H9 (cell line): ENCODE measurements around the gene HMCN1. TPM values are rescaled to one million over a fixed set of nuclear protein-coding genes. Genes with fewer than 3 reads are reported as not detected.

Experiments
- DNase-seq: peaks from one replicate; pipeline ENCODE4 v3.0.0-alpha.2; 2017
- H2AFZ ChIP-seq: one replicate; pipeline ENCODE4 v1.6.1; 2013; ENCODE audit warnings: mild to moderate bottlenecking, low read length, control low read depth, moderate library complexity
- H2AK5ac ChIP-seq: 2 replicates; pipeline ENCODE4 v1.6.1; 2013; ENCODE audit warnings: low read length, control low read depth, mixed read lengths; ENCODE audit not compliant: insufficient read length
- H2BK120ac ChIP-seq: one replicate; pipeline ENCODE4 v1.6.1; 2013; ENCODE audit warnings: low read depth, mild to moderate bottlenecking, low read length, control low read depth, inconsistent platforms; ENCODE audit not compliant: poor library complexity, severe bottlenecking
- H2BK12ac ChIP-seq: 2 replicates; pipeline ENCODE4 v1.6.1; 2013; ENCODE audit warnings: low read length, control low read depth, mixed read lengths, low read depth; ENCODE audit not compliant: insufficient read length
- H2BK15ac ChIP-seq: 2 replicates; pipeline ENCODE4 v1.6.1; 2013; ENCODE audit warnings: low read depth, low read length, control low read depth
- H2BK20ac ChIP-seq: one replicate; pipeline ENCODE4 v1.6.1; 2013; ENCODE audit warnings: low read depth, mild to moderate bottlenecking, low read length, control low read depth, inconsistent platforms; ENCODE audit not compliant: poor library complexity, severe bottlenecking
- H2BK5ac ChIP-seq: 2 replicates; pipeline ENCODE4 v1.6.1; 2013; ENCODE audit warnings: low read length, control low read depth, mixed read lengths; ENCODE audit not compliant: insufficient read length
- H3K14ac ChIP-seq: 2 replicates; pipeline ENCODE4 v1.6.1; 2013; ENCODE audit warnings: low read length, control low read depth; ENCODE audit not compliant: insufficient read depth
- H3K18ac ChIP-seq: 2 replicates; pipeline ENCODE4 v1.6.1; 2013; ENCODE audit warnings: low read depth, mild to moderate bottlenecking, mixed read lengths, low read length, control low read depth; ENCODE audit not compliant: insufficient read length
- H3K23ac ChIP-seq: 2 replicates; pipeline ENCODE4 v1.6.1; 2013; ENCODE audit warnings: low read length, control low read depth, mixed read lengths, low read depth; ENCODE audit not compliant: insufficient read length
- H3K23me2 ChIP-seq: 2 replicates; pipeline ENCODE4 v1.6.1; 2013; ENCODE audit warnings: low read depth, mild to moderate bottlenecking, mixed read lengths, low read length, control low read depth; ENCODE audit not compliant: insufficient read length, poor library complexity, severe bottlenecking
- H3K27ac ChIP-seq: 2 replicates; pipeline ENCODE4 v1.5.1; 2013; ENCODE audit warnings: low read length, control low read depth, mixed read lengths, low read depth; ENCODE audit not compliant: insufficient read length
- H3K27me3 ChIP-seq: 2 replicates; pipeline ENCODE4 v1.6.1; 2013; ENCODE audit warnings: low read length, control low read depth, inconsistent platforms; ENCODE audit not compliant: insufficient read depth
- H3K4ac ChIP-seq: 2 replicates; pipeline ENCODE4 v1.6.1; 2013; ENCODE audit warnings: low read depth, mild to moderate bottlenecking, control low read depth, inconsistent platforms, low read length, moderate library complexity
- H3K4me1 ChIP-seq: 2 replicates; pipeline ENCODE4 v1.6.1; 2013; ENCODE audit warnings: low read length, control low read depth, inconsistent platforms; ENCODE audit not compliant: insufficient read depth
- H3K4me2 ChIP-seq: 2 replicates; pipeline ENCODE4 v1.6.1; 2013; ENCODE audit warnings: low read length, control low read depth, mixed read lengths; ENCODE audit not compliant: insufficient read length, insufficient read depth
- H3K56ac ChIP-seq: 2 replicates; pipeline ENCODE4 v1.6.1; 2013; ENCODE audit warnings: low read depth, mild to moderate bottlenecking, mixed read lengths, low read length, control low read depth; ENCODE audit not compliant: insufficient read length
- H3K79me1 ChIP-seq: 2 replicates; pipeline ENCODE4 v1.6.1; 2013; ENCODE audit warnings: low read depth, mild to moderate bottlenecking, moderate library complexity, low read length, control low read depth, inconsistent platforms; ENCODE audit not compliant: insufficient read depth, poor library complexity, severe bottlenecking
- H3K79me2 ChIP-seq: 2 replicates; pipeline ENCODE4 v1.6.1; 2013; ENCODE audit warnings: low read length, control low read depth, inconsistent platforms; ENCODE audit not compliant: insufficient read depth
- H3K9ac ChIP-seq: 2 replicates; pipeline ENCODE4 v1.6.1; 2013; ENCODE audit warnings: low read length, control low read depth, mixed read lengths; ENCODE audit not compliant: insufficient read length; ENCODE audit errors: extremely low read depth
- H3K9me3 ChIP-seq: one replicate; pipeline ENCODE4 v1.6.1; 2013; ENCODE audit warnings: low read depth, low read length, inconsistent platforms; ENCODE audit not compliant: control insufficient read depth
- H3T11ph ChIP-seq: one replicate; pipeline ENCODE4 v1.6.1; 2013; ENCODE audit warnings: mild to moderate bottlenecking, low read length, control low read depth, inconsistent platforms
- H4K20me1 ChIP-seq: one replicate; pipeline ENCODE4 v1.6.1; 2013; ENCODE audit not compliant: control insufficient read depth, insufficient read length, insufficient read depth
- H4K5ac ChIP-seq: 2 replicates; pipeline ENCODE4 v1.6.1; 2013; ENCODE audit warnings: low read depth, mild to moderate bottlenecking, mixed read lengths, low read length, control low read depth; ENCODE audit not compliant: insufficient read length
- H4K8ac ChIP-seq: replicated peaks from 2 replicates; pipeline ENCODE4 v1.6.1; 2013; ENCODE audit warnings: low read length, control low read depth, mixed read lengths, low read depth; ENCODE audit not compliant: insufficient read length
- H4K91ac ChIP-seq: 2 replicates; pipeline ENCODE4 v1.6.1; 2013; ENCODE audit warnings: low read depth, mild to moderate bottlenecking, moderate library complexity, mixed read lengths, low read length, control low read depth; ENCODE audit not compliant: insufficient read length
- H3K27ac Mint-ChIP-seq, 3 experiments: 2 replicates in 2 of 3; 3 replicates in 1 of 3; pipeline ENCODE4 v1.8.0; 2020 to 2021; ENCODE audit warnings: mixed read lengths in 3 of 3, mild to moderate bottlenecking in 1 of 3, moderate library complexity in 1 of 3
- H3K27me3 Mint-ChIP-seq: 2 replicates; pipeline ENCODE4 v1.8.0; 2021; ENCODE audit warnings: low read depth, mild to moderate bottlenecking, moderate library complexity, mixed read lengths
- H3K36me3 Mint-ChIP-seq, 3 experiments: 2 replicates in 2 of 3; 3 replicates in 1 of 3; pipeline ENCODE4 v1.8.0; 2020 to 2021; ENCODE audit warnings: low read depth in 3 of 3, mixed read lengths in 3 of 3; ENCODE audit not compliant: insufficient read depth in 1 of 3
- H3K4me1 Mint-ChIP-seq, 2 experiments: 2 replicates each; pipeline ENCODE4 v1.8.0; 2020; ENCODE audit warnings: mixed read lengths in 2 of 2
- H3K4me3 Mint-ChIP-seq, 2 experiments: 2 replicates in 1 of 2; 3 replicates in 1 of 2; pipeline ENCODE4 v1.8.0; 2020 to 2021; ENCODE audit warnings: mild to moderate bottlenecking in 2 of 2, mixed read lengths in 2 of 2, moderate library complexity in 1 of 2
- H3K9me3 Mint-ChIP-seq, 2 experiments: 2 replicates in 1 of 2; 3 replicates in 1 of 2; pipeline ENCODE4 v1.8.0; 2020; ENCODE audit warnings: mild to moderate bottlenecking in 2 of 2, mixed read lengths in 2 of 2, moderate library complexity in 1 of 2
- CTCF ChIP-seq: fragments of 200-600 bp; sonication (generic); conservative IDR thresholded peaks from 3 replicates; pipeline ENCODE4 v1.8.0; 2021; ENCODE audit warnings: antibody characterized with exemption, mild to moderate bottlenecking
- WGBS: extraction: QIAGEN DNeasy Blood & Tissue Kit; methylation state at CpG from one replicate; pipeline ENCODE4 v1.1.7; 2013; ENCODE audit warnings: missing lambda C conversion rate, low lambda C conversion rate, mixed read lengths; ENCODE audit not compliant: insufficient read length; ENCODE audit errors: extremely low coverage; 5-methylcytosine and 5-hydroxymethylcytosine counted together
- total RNA-seq: library from RNA; stranded (reverse); gene quantifications from 2 replicates; pipeline ENCODE4 v1.2.1, GENCODE V29; 2021

The HMCN1 gene
- total RNA-seq, 1 experiment from 2014 or later, result 3.3 TPM

DNA sequence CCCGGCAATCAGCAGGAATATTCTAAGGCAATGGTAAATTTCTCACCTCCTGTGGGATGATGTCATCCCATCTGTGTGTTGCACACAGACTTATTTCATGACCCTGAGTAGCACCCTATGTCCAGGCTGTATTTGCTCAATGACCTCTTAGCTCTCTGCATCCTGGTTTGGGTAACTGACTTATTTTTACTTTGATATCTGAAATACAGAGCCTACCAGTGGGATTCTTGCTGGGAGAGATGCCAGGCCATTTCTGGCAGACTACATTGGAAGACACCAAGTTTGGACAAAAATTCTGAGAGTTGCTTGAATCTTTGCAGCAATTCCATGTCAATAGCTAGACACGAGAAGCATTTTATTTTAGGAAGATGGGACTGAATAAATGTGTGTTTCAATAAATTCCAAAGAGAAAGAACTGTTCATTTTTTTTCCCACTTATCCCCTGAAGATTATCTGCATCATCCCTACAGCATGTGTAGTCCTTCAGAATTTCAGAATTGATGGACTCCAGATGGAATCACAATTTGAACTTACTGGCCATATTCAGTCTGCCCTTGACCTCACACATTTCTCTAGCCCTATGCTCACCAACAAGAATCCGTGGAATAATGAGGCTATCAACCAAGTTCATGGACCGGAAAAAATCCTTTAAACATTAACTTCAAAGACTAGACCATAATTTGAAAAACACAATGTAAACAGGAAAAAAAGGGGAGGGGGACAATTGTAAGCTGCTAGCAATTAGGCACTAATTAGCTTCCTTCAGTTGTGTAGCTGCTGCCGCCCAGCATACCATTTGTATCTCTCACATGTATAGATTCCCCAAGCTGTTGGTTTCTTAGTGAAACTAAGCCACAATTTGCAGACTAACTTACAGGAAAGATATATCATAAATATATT is 226.5 kb downstream of the HMCN1 start:
- no peak overlapping the region for H3T11ph ChIP-seq
- no peak overlapping the region for H3K14ac ChIP-seq
- no peak overlapping the region; a peak in 1 of 7 replicates for H3K27ac Mint-ChIP-seq
- no peaks in the 10 kb centered on the region for H3K79me1 ChIP-seq
- no peak overlapping the region for H3K4me2 ChIP-seq
- H3K4me1 ChIP-seq, result no peaks in the 10 kb centered on the region; the same call in 1 of the 2 replicates
- no peak overlapping the region for H2BK15ac ChIP-seq
- H3K79me2 ChIP-seq, result no peaks in the 10 kb centered on the region
- H2BK5ac ChIP-seq, result no peak overlapping the region
- H3K36me3 Mint-ChIP-seq, result no peaks in the 10 kb centered on the region
- H4K20me1 ChIP-seq, result no peaks in the 10 kb centered on the region
- no peak overlapping the region for H3K23ac ChIP-seq
- H4K5ac ChIP-seq, result no peak overlapping the region
- no peaks in the 10 kb centered on the region for H3K27me3 ChIP-seq
- no peak overlapping the region for H2AK5ac ChIP-seq
- H3K4ac ChIP-seq, result no peak overlapping the region
- TF ChIP-seq CTCF, result no peak
- no peaks in the 10 kb centered on the region for H3K9me3 Mint-ChIP-seq
- H2AFZ ChIP-seq, result no peak overlapping the region
- no peak overlapping the region for H3K56ac ChIP-seq
- WGBS, result no CpG with 5 or more reads among the region's 5 CpGs
- no peak overlapping the region for H2BK120ac ChIP-seq
- no peak overlapping the region for H4K8ac ChIP-seq
- no peak overlapping the region for H3K4me3 Mint-ChIP-seq
- no peak overlapping the region for H3K18ac ChIP-seq
- no peaks in the 10 kb centered on the region for H3K23me2 ChIP-seq
- peaks cover 11 to 20% of the 10 kb centered on the region in 2 experiments for H3K4me1 Mint-ChIP-seq
- no peak overlapping the region for H2BK12ac ChIP-seq
- H3K27me3 Mint-ChIP-seq, result no peaks in the 10 kb centered on the region
- no peaks in the 10 kb centered on the region for H3K9me3 ChIP-seq
- H3K27ac ChIP-seq, result no peak overlapping the region
- H3K9ac ChIP-seq, result no peak overlapping the region
- no peak for DNase-seq
- H2BK20ac ChIP-seq, result no peak overlapping the region
- H4K91ac ChIP-seq, result no peak overlapping the region
